Stomach (tissue), 19 donors: Measurements from ENCODE around the gene LONRF2. TPM values are rescaled to one million over a fixed set of nuclear protein-coding genes. Genes with fewer than 3 reads are reported as not detected.
A peak's percentile ranks its signal among the peaks of the same experiment; 100 is the strongest.
"Not testable (repeated sequence)": the region's sequence is repeated elsewhere in the genome, so short reads cannot be mapped to it uniquely, and the experiment has no call there.

Experiments used
- DNase-seq, 2 donors: peaks; one replicate each; pipeline versions ENCODE4 v3.0.0 to v3.0.0-alpha.2; 2013 to 2019
- H3K27ac ChIP-seq, 5 donors: fragments of 200-600 bp in 4 of 5; sonication (generic) in 4 of 5; one replicate each; pipeline ENCODE4 v1.5.1; 2013 to 2019; ENCODE audit warnings: mild to moderate bottlenecking in 1 of 5, moderate library complexity in 1 of 5
- H3K27me3 ChIP-seq, 3 donors: fragments of 200-600 bp; sonication (generic); one replicate each; pipeline ENCODE4 v1.5.1; 2017 to 2019; ENCODE audit warnings: mixed run types in 1 of 3
- H3K36me3 ChIP-seq, 4 donors: fragments of 200-600 bp; sonication (generic); 1 replicate in 3 of 4; 2 replicates in 1 of 4; pipeline ENCODE4 v1.5.1; 2016 to 2019
- H3K4me1 ChIP-seq, 4 donors: fragments of 200-600 bp; sonication (generic); one replicate each; pipeline ENCODE4 v1.5.1; 2016 to 2019
- H3K4me3 ChIP-seq, 4 donors: fragments of 200-600 bp; sonication (generic) in 3 of 4; one replicate each; pipeline ENCODE4 v1.5.1; 2016 to 2019; ENCODE audit warnings: mild to moderate bottlenecking in 1 of 4
- H3K9me3 ChIP-seq, 4 donors: fragments of 200-600 bp; sonication (generic); one replicate each; pipeline ENCODE4 v1.5.1; 2016 to 2019
- EP300 ChIP-seq: sonication (generic); formaldehyde crosslinking; IDR thresholded peaks from one replicate; pipeline ENCODE4 v1.6.1; 2017; ENCODE audit warnings: antibody characterized with exemption
- POLR2A ChIP-seq, 4 donors: fragments of 450-650 bp; IDR thresholded peaks; one replicate each; pipeline ENCODE4 v1.6.1; 2016; ENCODE audit warnings: antibody characterized with exemption in 4 of 4, control low read depth in 2 of 4, mild to moderate bottlenecking in 1 of 4, moderate library complexity in 1 of 4
- POLR2AphosphoS5 ChIP-seq, 3 donors: sonication (generic); formaldehyde crosslinking; IDR thresholded peaks; one replicate each; pipeline ENCODE4 v1.6.1; 2016; ENCODE audit warnings: antibody characterized with exemption in 3 of 3
- WGBS, 5 donors: extraction: QIAGEN DNeasy Blood & Tissue Kit in 3 of 5; methylation state at CpG; one replicate each; pipeline versions ENCODE4 v1.1.5 to v1.1.7; 2013 to 2018; 5-methylcytosine and 5-hydroxymethylcytosine counted together
- intact Hi-C: fragments of 100-400 bp; cut with DNase I; formaldehyde crosslinking; loops from one replicate; pipeline ENCODE4 v1.15.1; 2023; ENCODE audit warnings: low total_unique reads
- long read RNA-seq, 10 donors: transcript quantifications; one replicate each; lab custom pipeline, GENCODE V29; 2026
- polyA plus RNA-seq, 3 donors: library from polyadenylated mRNA; stranded (reverse); fragments of 200-250 nt; gene quantifications; one replicate each; pipeline ENCODE4 v1.2.3, GENCODE V29; 2013
- total RNA-seq, 5 donors: library from RNA; depleted of rRNA; stranded (reverse); fragments of >200 nt; gene quantifications; one replicate each; pipeline versions ENCODE4 v1.1.0 to v1.2.3, GENCODE V29; 2014 to 2016
- TF ChIP-seq, protein P1 (sequence below), 7 experiments: fragments of 450-650 bp in 4 of 7; fragments of 200-600 bp in 3 of 7; sonication (generic) in 3 of 7; IDR thresholded peaks; one replicate each; pipeline ENCODE4 v1.5.1; 2016 to 2019; ENCODE audit warnings: antibody characterized with exemption in 7 of 7, control low read depth in 2 of 7, mild to moderate bottlenecking in 1 of 7
- donor health status: healthy with polysubstance abuse.
- donor health status: Bipolar disorder and iron deficiency.
- donor health status: healthy.

Gene LONRF2
- total RNA-seq (10 to 100 TPM in 3 of 5 donors, 1 to 10 TPM in 2; 2.9 to 32.1 (median 15.4) TPM), polyA plus RNA-seq (under 1 TPM; 0.31 to 0.95 (median 0.62) TPM)
- long read RNA-seq, donor 1: 0 reads
- long read RNA-seq, donor 2: 0 reads
- long read RNA-seq, donor 3: 0 reads
- long read RNA-seq, donor 4: 0 reads
- long read RNA-seq, donor 5, full-length matches to known transcripts: 1 of 1 reads
- long read RNA-seq, donor 5, partial matches to known transcripts: 0 of 1 reads
- long read RNA-seq, donor 5, other reads (novel, unspliced or antisense): 0 of 1 reads
- long read RNA-seq, donor 6: 0 reads
- long read RNA-seq, donor 7: 0 reads
- long read RNA-seq, donor 8: 0 reads
- long read RNA-seq, donor 9: 0 reads
- long read RNA-seq, donor 10: 0 reads

DNA sequence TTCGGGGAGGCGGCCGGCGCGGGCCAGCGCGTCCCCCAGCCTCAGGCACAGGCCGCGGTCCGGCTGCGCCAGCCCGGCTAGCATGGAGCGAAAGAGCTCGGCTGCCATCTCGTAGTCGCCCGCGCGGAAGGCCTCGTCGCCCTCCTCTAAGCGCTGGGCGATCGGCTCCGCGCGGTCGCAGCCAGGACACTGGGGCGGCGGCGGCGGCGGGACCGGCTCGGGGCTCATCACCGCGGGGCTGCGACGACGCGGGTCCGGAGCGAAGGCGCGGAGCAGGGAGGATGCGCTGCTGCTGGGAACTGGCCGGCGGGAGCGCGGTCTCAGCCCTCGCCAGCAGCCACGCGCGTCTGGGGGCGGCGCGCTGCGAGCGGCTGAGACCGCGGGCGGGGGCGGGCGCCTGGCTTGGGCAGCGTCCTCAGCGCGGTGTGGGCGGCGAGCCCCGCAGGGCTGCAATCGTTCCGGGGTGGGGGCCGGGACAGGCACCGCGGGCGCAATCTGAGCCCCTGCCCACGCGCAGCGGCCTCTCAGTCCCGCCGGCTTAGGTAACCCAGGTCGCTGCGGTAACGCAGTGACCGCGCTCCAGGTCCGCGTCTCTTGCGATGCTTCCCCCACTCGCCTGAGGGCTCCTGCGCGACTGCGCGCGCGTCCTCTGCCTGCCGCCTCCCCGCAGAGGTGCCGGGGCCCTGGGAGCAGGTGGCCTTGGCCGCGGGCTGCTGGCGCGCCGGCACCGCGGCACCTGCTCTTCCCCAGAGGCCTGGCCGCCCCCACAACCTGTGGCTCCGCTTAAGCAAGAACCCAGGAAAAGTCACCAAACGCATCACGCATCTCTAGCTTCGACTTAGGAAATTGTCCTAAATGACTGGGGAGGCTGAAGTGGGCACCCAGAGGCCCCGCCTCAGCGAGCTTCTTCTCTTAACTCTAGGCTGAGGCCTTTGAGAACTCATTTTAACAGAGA lies at the start of gene LONRF2:
LONRF2 (minus strand) TSS at position 636 of the 955 bp plus-strand sequence; CDS start at position 228, 408 bp downstream.
- intact Hi-C loops: no loop called here
- peaks cover 0 to 9% (median 0%) of the 10 kb centered on the region in 4 donors for H3K36me3 ChIP-seq
- 1 to 2% (median 2%) methylated on average over 14 to 113 of the region's 113 CpGs for WGBS, 5 donors
- peaks cover 0 to 13% (median 6%) of the 10 kb centered on the region in 4 donors for H3K9me3 ChIP-seq
- H3K4me3 ChIP-seq: peak within 1 kb of the TSS; percentile 60 to 74 (median 67)
- H3K27ac ChIP-seq: peak within 1 kb of the TSS; percentile 72 to 92 (median 90)
- H3K4me1 ChIP-seq: peaks cover 7 to 34% (median 21%) of the 10 kb centered on the region in 4 donors
- peaks cover 0 to 43% (median 16%) of the 10 kb centered on the region in 3 donors for H3K27me3 ChIP-seq
- DNase-seq: peak; percentile 52 to 75
- TF ChIP-seq POLR2AphosphoS5 (IDR thresholded peaks at IDR 0.05) (no peak), EP300 (no peak)

DNA sequence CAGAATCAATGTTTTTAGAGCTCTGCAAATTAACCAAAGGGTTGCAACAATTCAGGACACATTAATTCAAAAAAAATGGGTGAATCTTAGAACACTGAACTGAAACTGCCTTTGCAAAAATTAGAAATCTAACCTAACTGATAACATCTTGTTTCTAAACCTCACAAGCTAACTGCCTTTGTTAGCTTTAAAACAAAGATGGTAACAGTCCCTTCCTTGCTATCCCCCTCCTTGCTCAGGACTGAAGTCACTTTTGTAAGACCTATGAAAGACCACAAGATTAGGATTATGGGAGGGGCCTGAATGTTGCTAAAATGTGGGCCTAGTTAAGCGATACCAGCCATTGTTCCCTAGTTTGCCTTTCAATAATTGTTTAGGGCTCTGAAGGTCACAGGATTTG lies 44.9 kb upstream of the LONRF2 start:
- no peak for TF ChIP-seq POLR2AphosphoS5 (IDR thresholded peaks at IDR 0.05)
- no peak for TF ChIP-seq EP300
- TF ChIP-seq POLR2A (IDR thresholded peaks at IDR 0.05): no peak
- no peak overlapping the region for H3K27ac ChIP-seq
- WGBS, 5 donors: 43 to 70% (median 64%) methylated on average over 1 of the region's 1 CpG
- H3K4me1 ChIP-seq: peaks cover 0 to 13% (median 2%) of the 10 kb centered on the region in 4 donors
- no peaks in the 10 kb centered on the region for H3K27me3 ChIP-seq
- no peak overlapping the region for H3K4me3 ChIP-seq
- peaks cover 3 to 39% (median 23%) of the 10 kb centered on the region in 4 donors for H3K9me3 ChIP-seq
- intact Hi-C loops: no loop called here
- DNase-seq: no peak
- H3K36me3 ChIP-seq: no peaks in the 10 kb centered on the region

DNA sequence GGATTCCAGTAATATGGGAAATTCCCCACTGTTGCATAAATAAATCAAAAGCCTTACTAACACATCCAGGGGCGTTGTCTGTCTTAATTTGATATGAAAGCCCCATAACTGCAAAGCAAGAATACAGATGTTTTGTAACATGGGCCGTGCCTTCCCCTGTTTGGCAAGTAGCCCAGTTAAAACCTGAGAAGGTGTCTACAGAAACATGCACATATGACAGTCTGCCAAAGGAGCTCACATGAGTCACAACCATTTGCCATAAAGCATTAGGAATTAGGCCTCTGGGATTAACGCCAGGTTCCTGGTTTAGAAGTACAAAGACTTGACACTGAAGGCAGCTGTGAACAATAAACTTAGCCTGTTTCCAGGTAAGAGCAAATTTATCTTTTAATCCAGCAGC lies 43.1 kb upstream of the LONRF2 start:
- no peaks in the 10 kb centered on the region for H3K27me3 ChIP-seq
- H3K9me3 ChIP-seq: peaks cover 3 to 43% (median 24%) of the 10 kb centered on the region in 4 donors
- DNase-seq: peak; percentile 23 to 44
- H3K27ac ChIP-seq: no peak overlapping the region
- TF ChIP-seq POLR2A (IDR thresholded peaks at IDR 0.05) (no peak), POLR2AphosphoS5 (IDR thresholded peaks at IDR 0.05) (peak in 1 of 3 donors; percentile 61), EP300 (no peak)
- TF ChIP-seq, protein P1, sequence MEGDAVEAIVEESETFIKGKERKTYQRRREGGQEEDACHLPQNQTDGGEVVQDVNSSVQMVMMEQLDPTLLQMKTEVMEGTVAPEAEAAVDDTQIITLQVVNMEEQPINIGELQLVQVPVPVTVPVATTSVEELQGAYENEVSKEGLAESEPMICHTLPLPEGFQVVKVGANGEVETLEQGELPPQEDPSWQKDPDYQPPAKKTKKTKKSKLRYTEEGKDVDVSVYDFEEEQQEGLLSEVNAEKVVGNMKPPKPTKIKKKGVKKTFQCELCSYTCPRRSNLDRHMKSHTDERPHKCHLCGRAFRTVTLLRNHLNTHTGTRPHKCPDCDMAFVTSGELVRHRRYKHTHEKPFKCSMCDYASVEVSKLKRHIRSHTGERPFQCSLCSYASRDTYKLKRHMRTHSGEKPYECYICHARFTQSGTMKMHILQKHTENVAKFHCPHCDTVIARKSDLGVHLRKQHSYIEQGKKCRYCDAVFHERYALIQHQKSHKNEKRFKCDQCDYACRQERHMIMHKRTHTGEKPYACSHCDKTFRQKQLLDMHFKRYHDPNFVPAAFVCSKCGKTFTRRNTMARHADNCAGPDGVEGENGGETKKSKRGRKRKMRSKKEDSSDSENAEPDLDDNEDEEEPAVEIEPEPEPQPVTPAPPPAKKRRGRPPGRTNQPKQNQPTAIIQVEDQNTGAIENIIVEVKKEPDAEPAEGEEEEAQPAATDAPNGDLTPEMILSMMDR (IDR thresholded peaks at IDR 0.05): no peak
- 15 to 34% (median 24%) methylated on average over 3 of the region's 3 CpGs for WGBS, 5 donors
- H3K36me3 ChIP-seq: no peaks in the 10 kb centered on the region
- peaks cover 0 to 13% (median 2%) of the 10 kb centered on the region in 4 donors for H3K4me1 ChIP-seq
- intact Hi-C loops: no loop called here
- H3K4me3 ChIP-seq: no peak overlapping the region

DNA sequence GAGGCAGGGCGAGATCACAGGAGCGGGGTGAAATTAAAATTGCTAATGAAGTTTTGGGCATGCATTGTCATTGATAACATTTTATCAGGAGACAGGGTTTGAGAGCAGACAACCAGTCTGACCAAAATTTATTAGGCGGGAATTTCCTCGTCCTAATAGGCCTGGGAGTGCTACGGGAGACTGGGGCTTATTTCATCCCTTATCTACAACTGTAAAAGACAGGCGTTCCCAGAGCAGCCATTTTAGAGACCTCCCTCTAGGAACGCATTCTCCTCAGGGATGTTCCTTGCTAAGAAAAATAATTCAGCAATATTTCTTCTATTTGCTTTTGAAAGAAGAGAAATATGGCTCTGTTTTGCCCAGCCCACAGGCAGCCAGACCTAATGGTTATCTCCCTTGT lies 40.0 kb upstream of the LONRF2 start:
- H3K4me3 ChIP-seq, DNase-seq, H3K36me3 ChIP-seq, H3K27me3 ChIP-seq, H3K27ac ChIP-seq, intact Hi-C loops: not testable (repeated sequence)
- peaks cover 0 to 13% (median 2%) of the 10 kb centered on the region in 4 donors for H3K4me1 ChIP-seq
- H3K9me3 ChIP-seq: peaks cover 3 to 29% (median 16%) of the 10 kb centered on the region in 4 donors
- WGBS, 5 donors: 93 to 94% (median 93%) methylated on average over 7 of the region's 7 CpGs

DNA sequence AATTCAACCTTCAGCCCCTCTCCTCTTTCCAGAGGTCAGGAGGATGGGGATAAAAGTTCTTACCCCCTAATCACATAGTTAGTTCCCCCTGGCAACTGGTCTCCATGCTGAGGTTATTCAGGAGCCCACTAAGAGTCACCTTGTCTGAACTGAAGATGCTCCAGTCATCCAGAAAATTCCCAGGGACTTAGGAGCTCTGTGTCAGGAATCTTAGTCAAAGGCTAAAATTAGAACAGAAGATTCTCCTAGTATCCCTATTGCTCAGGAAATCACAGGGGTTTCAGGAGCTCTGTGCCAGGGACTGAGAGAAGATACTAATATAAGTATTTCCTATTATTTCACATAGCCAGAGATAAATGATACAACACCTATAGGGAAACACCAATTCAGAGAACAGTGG lies 37.3 kb upstream of the LONRF2 start:
- H3K9me3 ChIP-seq: peaks cover 3 to 29% (median 16%) of the 10 kb centered on the region in 4 donors
- intact Hi-C loops: no loop called here
- H3K4me1 ChIP-seq: peaks cover 0 to under 1% (median 0%) of the 10 kb centered on the region in 4 donors
- H3K27me3 ChIP-seq: no peaks in the 10 kb centered on the region
- H3K36me3 ChIP-seq: no peaks in the 10 kb centered on the region
- H3K4me3 ChIP-seq: no peak overlapping the region
- no peak for TF ChIP-seq POLR2AphosphoS5 (IDR thresholded peaks at IDR 0.05)
- TF ChIP-seq EP300: no peak
- TF ChIP-seq, protein P1 (IDR thresholded peaks at IDR 0.05): no peak
- TF ChIP-seq POLR2A (IDR thresholded peaks at IDR 0.05): no peak
- no peak for DNase-seq
- no peak overlapping the region for H3K27ac ChIP-seq
